PC-9 (cell line): ENCODE measurements around the gene PRKCB. TPM values are rescaled to one million over a fixed set of nuclear protein-coding genes. Genes with fewer than 3 reads are reported as not detected.

Experiments
- BruUV-seq: library from RNA; stranded (reverse); fragments of 400-500 nt; replicated peaks from 2 replicates; lab custom pipeline; 2021; lab: Mats Ljungman, UMichigan
- CTCF ChIA-PET: fragments of 300-600 bp; sonication (Branson Sonifier 250); formaldehyde crosslinking; loops from one replicate; lab custom pipeline; 2022; ENCODE audit warnings: antibody characterized with exemption; lab: Charles Lee
- POLR2A ChIA-PET: fragments of 300-600 bp; sonication (Branson Sonifier 250); formaldehyde crosslinking; loops from one replicate; lab custom pipeline; 2022; ENCODE audit warnings: antibody characterized with exemption; ENCODE audit not compliant: unreplicated experiment; lab: Charles Lee
- DNase-seq, 2 experiments: peaks; one replicate each; pipeline versions ENCODE4 v3.0.0 to v3.0.0-alpha.2; 2015 to 2022; ENCODE audit warnings: mixed read lengths in 1 of 2
- H2AFZ ChIP-seq: fragments of 200-600 bp; sonication (generic); 2 replicates; pipeline ENCODE4 v1.8.1; 2017; ENCODE audit warnings: antibody characterized with exemption
- H3F3A ChIP-seq: fragments of 200-600 bp; sonication (generic); 2 replicates; pipeline ENCODE4 v1.8.1; 2017; ENCODE audit warnings: antibody characterized with exemption, mild to moderate bottlenecking, low read depth; ENCODE audit not compliant: insufficient read depth
- H3K27ac ChIP-seq: fragments of 200-600 bp; sonication (generic); 2 replicates; pipeline ENCODE4 v1.6.1; 2016; ENCODE audit warnings: mixed run types
- H3K27me3 ChIP-seq: fragments of 200-600 bp; sonication (generic); 2 replicates; pipeline ENCODE4 v1.6.1; 2016; ENCODE audit warnings: low read depth, mixed run types; ENCODE audit not compliant: insufficient read depth
- H3K36me3 ChIP-seq: fragments of 200-600 bp; sonication (generic); 2 replicates; pipeline ENCODE4 v1.6.1; 2016; ENCODE audit warnings: low read depth, mixed run types
- H3K4me1 ChIP-seq: fragments of 200-600 bp; sonication (generic); replicated peaks from 2 replicates; pipeline ENCODE4 v1.6.1; 2016; ENCODE audit warnings: mixed run types; ENCODE audit not compliant: insufficient read depth
- H3K4me2 ChIP-seq: fragments of 200-600 bp; sonication (generic); 2 replicates; pipeline ENCODE4 v1.6.1; 2017; ENCODE audit warnings: mixed run types
- H3K4me3 ChIP-seq: fragments of 200-600 bp; sonication (generic); 2 replicates; pipeline ENCODE4 v1.6.1; 2016; ENCODE audit warnings: mixed run types
- H3K79me2 ChIP-seq: fragments of 200-600 bp; sonication (generic); 2 replicates; pipeline ENCODE4 v1.6.1; 2017; ENCODE audit warnings: low read depth, mixed run types
- H3K9me2 ChIP-seq: fragments of 200-600 bp; sonication (generic); 2 replicates; pipeline ENCODE4 v1.8.1; 2017; ENCODE audit warnings: mild to moderate bottlenecking; ENCODE audit not compliant: insufficient read depth
- H3K9me3 ChIP-seq: fragments of 200-600 bp; sonication (generic); 2 replicates; pipeline ENCODE4 v1.8.1; 2016; ENCODE audit warnings: low read depth; ENCODE audit not compliant: insufficient read depth
- H4K20me1 ChIP-seq: fragments of 200-600 bp; sonication (generic); 2 replicates; pipeline ENCODE4 v1.8.1; 2017; ENCODE audit not compliant: insufficient read depth
- CTCF ChIP-seq: fragments of 200-600 bp; sonication (generic); conservative IDR thresholded peaks from 2 replicates; pipeline ENCODE4 v1.6.1; 2017; ENCODE audit warnings: mixed run types, antibody characterized with exemption, mild to moderate bottlenecking, moderate library complexity
- EZH2 ChIP-seq: fragments of 200-600 bp; sonication (generic); IDR thresholded peaks from 2 replicates; pipeline ENCODE4 v1.8.0; 2017; ENCODE audit warnings: antibody characterized with exemption, low read depth
- intact Hi-C: fragments of 100-400 bp; cut with micrococcal nuclease; formaldehyde crosslinking; loops from one replicate; pipeline ENCODE4 v1.10.0; 2022; ENCODE audit not compliant: unreplicated experiment
- total RNA-seq: library from RNA; stranded (reverse); gene quantifications from 2 replicates; pipeline ENCODE4 v1.2.3, GENCODE V29; 2021

The PRKCB gene
- total RNA-seq, 1 experiment from 2014 or later = not detected

- ChIA-PET POLR2A (no interaction called here), CTCF (no interaction called here)
- no TSS peak for BruUV-seq
- intact Hi-C loops = loop anchor here (5.0 kb wide), 2 partner anchors 360 to 855 kb away; partner anchors contain the start of genes PLK1 and SCNN1G
- Histone ChIP-seq H3K27me3 (peaks cover 34% of the 10 kb centered on the region; the same call in 1 of the 2 replicates), H3K9me2 (no peaks in the 10 kb centered on the region), H3K9me3 (no peaks in the 10 kb centered on the region), H3K4me1 (no peaks in the 10 kb centered on the region), H3K4me2 (no peak overlapping the region), H3K27ac (no peak overlapping the region), H3F3A (no peaks in the 10 kb centered on the region), H3K4me3 (no peak overlapping the region), H3K36me3 (no peaks in the 10 kb centered on the region), H4K20me1 (no peaks in the 10 kb centered on the region), H3K79me2 (no peaks in the 10 kb centered on the region), H2AFZ (no peak overlapping the region)
- DNase-seq = no peak
- TF ChIP-seq CTCF (no peak), EZH2 (no peak)
These were observed 201.6 kb downstream of the PRKCB start for GRCh38 chr16:24037335-24037734.

- no peaks in the 10 kb centered on the region for H3K9me3 ChIP-seq
- H3K27ac ChIP-seq = no peak overlapping the region
- CTCF ChIA-PET = interaction anchor here (0.6 to 0.8 kb wide), 6 partner anchors 178 to 974 kb away, joined by 3 to 15 read pairs (median 3); no protein-coding TSS in a partner anchor
- H3K36me3 ChIP-seq = no peaks in the 10 kb centered on the region
- DNase-seq = peak in 1 of 2 experiments; percentile 68
- H2AFZ ChIP-seq = no peak overlapping the region
- H3F3A ChIP-seq = no peaks in the 10 kb centered on the region
- no peaks in the 10 kb centered on the region for H3K9me2 ChIP-seq
- TF ChIP-seq CTCF (peak; percentile 90), EZH2 (no peak)
- no peaks in the 10 kb centered on the region for H3K4me1 ChIP-seq
- H3K27me3 ChIP-seq = peaks cover 64% of the 10 kb centered on the region
- no peak overlapping the region for H3K4me2 ChIP-seq
- POLR2A ChIA-PET = no interaction called here
- intact Hi-C loops = loop anchor here (1.0 kb wide), 2 partner anchors 457 to 462 kb away; no protein-coding TSS in a partner anchor
- BruUV-seq = no TSS peak
- H3K79me2 ChIP-seq = no peaks in the 10 kb centered on the region
- H4K20me1 ChIP-seq = no peaks in the 10 kb centered on the region
- H3K4me3 ChIP-seq = no peak overlapping the region
These were observed 206.2 kb downstream of the PRKCB start for GRCh38 chr16:24041834-24042631.

- no peak overlapping the region for H3K4me3 ChIP-seq
- no peaks in the 10 kb centered on the region for H3F3A ChIP-seq
- H2AFZ ChIP-seq = no peak overlapping the region
- no peaks in the 10 kb centered on the region for H3K36me3 ChIP-seq
- ChIA-PET POLR2A (no interaction called here), CTCF (interaction anchor here (0.6 kb wide), 1 partner anchor 288 kb away, joined by 3 read pairs; no protein-coding TSS in a partner anchor)
- no peak overlapping the region for H3K27ac ChIP-seq
- TF ChIP-seq CTCF (no peak), EZH2 (no peak)
- no TSS peak for BruUV-seq
- H4K20me1 ChIP-seq = no peaks in the 10 kb centered on the region
- H3K4me1 ChIP-seq = no peaks in the 10 kb centered on the region
- no peak for DNase-seq
- intact Hi-C loops = no loop called here
- H3K27me3 ChIP-seq = peaks cover 53% of the 10 kb centered on the region
- H3K9me2 ChIP-seq = no peaks in the 10 kb centered on the region
- H3K4me2 ChIP-seq = no peak overlapping the region
- H3K79me2 ChIP-seq = no peaks in the 10 kb centered on the region
- H3K9me3 ChIP-seq = no peaks in the 10 kb centered on the region
These were observed 208.7 kb downstream of the PRKCB start for GRCh38 chr16:24044467-24044866.
